Eye (tissue), 1 donor: ENCODE results near the gene TECTB.

Experiments
- DNase-seq: peaks from one replicate; pipeline ENCODE4 v3.0.0-alpha.2; 2015

Gene TECTB

DNA sequence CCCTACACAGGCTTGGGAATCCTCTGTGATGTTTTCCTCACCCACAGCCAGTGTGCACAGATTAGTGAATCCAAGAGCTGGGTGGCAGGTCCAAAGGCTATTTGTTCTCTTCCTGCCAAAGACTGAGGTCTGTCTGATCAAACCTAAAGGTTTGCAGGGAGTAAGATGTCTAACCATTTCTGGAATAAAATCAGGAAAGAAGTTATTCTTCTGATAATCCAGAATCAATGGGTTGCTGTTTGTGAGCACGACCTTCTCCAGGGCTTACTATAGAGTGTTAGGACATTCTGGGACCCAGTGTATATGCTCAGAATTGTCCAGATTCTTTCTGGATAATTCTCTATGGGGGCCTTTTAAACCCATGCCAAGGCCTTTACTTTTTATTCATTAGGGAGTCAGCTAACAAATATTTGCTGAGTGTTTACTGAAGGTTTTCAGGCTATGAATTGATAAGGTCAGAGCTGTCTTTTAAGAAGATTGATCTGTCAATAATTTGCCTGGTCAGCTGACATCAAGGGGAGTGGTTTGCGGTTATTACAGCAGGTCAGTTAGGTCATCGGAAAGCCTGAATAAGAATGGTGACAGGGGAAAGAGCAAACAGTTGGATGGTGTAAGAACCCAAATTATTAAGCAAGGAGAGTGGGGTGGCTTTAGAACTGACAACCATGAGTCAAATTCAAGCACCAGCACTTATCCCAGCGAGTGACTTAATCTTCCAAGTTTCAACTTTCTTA lies 7.5 kb upstream of the TECTB start:
- no peak for DNase-seq

DNA sequence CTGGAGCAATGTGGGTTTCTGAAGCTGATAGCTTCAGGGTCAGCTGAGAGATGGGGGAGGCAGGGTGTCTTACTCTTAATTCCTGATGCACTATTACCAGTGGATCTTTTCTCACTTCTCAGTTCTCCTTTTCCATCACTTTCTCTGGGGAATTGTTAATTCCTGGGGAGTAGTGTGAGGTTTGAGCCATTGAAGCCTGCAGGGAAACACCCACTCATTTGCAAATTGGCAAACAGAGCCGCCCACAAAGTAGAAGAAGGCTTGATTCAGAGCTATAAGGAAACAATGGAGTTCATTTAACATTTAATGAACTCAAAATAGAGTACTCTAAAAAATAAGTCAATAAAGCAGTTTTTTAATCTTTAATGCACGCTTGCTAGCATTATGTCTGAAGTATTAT lies 4.3 kb upstream of the TECTB start:
- no peak for DNase-seq

DNA sequence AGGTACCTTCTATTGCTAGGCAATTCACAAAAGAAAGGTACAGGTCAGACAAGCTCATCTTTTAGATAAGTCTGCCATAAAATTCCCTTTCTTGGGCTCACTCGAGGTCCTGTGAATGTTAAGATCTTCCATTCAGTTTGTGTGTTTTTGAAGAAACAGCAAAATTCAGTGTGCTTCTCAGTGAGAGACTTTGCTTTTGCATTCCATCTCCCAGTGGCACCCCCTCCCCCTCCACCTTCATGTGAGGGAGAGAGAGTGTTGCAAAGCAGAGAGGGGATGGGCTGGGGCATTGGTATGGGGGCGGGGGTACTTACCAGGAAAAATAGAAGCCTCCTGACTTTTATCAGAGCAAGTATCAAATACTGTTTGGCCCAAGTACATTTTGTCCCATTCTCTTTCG lies 3.8 kb upstream of the TECTB start:
- DNase-seq = no peak

DNA sequence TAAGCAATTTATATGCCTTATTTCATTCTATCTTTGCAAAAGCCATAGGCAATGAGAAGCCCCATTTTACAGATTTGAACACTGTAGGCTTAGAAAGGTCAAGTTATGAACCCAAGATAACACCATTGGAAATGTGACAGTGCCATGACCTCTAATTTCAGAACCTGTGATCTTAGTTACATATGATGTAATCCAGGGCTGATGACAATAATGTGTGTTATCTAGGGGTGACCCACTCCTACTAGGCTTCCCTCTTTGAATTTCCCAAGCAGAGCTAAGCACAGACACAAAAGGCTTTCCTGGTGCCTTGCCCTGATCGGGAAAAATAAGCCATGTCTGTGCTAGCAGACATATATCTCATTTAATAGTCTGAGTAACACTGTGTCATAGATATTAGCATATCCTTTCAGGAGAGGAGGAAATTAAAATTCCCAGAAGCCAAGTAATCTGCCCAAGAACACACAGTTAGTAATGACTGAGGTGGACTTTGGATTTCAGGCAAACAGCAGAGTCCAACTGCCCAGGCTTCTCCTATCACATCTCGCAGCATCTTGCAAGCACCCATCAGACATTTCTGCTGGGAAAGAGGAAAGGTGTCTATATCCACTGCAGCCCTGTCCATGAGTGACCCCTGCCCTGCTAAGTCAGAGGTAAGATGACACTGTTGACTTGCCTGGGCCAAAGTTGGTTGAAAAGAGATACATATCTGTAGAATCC lies 2.8 kb upstream of the TECTB start:
- no peak for DNase-seq

DNA sequence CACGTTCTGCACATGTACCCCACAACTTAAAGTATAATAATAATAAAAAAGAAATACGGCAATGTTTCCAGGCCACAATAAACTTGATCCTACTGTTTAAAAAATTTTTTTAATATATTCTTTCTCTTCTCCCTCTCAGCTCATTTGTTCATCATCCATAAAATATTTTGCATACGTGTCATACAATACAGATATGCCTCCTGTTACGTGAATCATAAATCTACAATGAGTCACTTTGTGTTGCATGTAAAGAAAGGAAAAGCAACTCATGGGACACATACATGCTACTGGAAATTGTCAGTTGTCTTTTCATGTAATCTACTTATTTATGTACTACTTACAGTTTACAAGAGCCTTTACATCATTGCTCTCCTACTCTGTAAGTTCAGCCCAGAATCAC lies 1.1 kb upstream of the TECTB start:
- DNase-seq = no peak

DNA sequence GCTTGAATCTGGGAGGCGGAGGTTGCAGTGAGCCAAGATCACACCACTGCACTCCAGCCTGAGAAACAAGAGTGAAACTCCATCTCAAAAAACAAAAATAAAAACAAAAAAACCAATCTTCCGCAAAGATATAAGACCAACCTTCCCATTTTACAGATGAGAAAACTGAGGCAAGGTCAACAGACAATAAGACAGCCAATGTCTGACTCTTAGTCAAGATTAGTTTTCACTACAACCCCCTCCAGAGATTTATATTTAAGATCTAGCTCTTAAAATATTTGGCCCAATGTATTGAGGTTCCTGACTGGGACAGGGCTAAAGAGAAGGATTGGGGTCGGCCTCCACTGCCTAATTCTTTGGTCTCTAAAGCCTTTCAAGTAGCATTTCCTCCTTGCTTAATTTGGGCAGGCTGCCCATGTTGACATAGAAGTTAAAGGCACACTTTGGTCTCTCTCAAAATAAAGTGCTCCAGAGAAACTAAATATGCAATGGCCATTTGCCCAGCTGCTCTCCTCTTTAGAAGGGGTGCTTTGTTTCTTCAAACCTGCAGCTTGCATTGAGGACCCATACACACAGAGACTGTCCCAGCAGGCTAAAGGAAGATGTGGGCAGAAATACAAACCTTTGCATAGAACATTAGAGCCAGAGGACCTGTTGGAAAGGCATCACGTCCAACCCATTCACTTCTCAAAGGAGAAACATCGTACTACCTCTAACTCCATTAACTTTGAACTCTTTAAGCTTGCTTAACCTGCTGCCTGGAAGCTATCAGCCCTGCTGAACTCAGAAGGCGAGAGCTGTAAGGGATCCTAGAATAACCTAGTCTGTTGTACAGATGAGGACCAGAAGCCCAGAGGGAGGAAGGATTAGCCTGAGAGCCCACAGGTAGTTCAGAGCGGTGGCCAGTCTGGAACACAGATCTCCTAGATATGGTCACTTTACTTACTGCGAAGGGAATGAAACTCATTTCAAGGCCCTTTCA lies 3.9 kb downstream of the TECTB start:
- no peak for DNase-seq

DNA sequence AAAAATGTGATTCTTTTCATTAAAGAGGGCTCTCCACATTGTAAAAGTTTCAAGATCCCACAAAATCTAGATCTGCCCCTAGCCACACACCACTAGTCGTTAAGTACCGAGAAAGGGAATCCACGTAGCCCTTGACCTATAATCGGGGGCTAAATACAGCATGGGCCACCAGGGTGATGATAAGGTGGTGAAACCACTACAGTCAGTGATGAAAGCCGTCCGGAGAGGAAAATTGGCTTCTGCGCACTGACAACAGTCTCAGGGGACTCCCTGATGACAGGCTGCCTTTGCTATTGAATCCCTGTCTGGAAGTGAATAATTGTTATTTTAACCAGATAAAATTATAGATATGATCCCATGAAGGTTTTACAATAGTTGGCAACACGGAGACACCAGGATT lies 4.6 kb downstream of the TECTB start:
- DNase-seq = peak; percentile 33

DNA sequence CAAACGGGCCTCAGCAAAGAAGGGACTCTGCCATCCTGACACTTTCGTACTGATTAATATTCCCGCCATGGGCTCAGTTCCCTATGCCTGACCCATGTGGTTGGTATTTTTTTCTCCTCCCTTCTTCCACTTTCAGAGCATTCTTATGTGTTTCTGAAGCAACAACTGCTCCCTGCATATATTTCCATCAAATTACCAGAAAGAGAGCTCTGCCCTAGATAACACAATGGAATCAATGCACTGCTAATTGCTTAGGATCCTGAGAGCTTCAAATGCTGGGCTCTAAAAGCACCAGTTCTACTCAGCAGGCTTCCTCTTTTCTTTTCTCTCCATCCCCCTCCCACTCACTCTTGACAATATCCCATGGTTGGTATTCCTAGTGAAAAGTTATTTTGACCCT lies 5.3 kb downstream of the TECTB start:
- peak; percentile 64 for DNase-seq

DNA sequence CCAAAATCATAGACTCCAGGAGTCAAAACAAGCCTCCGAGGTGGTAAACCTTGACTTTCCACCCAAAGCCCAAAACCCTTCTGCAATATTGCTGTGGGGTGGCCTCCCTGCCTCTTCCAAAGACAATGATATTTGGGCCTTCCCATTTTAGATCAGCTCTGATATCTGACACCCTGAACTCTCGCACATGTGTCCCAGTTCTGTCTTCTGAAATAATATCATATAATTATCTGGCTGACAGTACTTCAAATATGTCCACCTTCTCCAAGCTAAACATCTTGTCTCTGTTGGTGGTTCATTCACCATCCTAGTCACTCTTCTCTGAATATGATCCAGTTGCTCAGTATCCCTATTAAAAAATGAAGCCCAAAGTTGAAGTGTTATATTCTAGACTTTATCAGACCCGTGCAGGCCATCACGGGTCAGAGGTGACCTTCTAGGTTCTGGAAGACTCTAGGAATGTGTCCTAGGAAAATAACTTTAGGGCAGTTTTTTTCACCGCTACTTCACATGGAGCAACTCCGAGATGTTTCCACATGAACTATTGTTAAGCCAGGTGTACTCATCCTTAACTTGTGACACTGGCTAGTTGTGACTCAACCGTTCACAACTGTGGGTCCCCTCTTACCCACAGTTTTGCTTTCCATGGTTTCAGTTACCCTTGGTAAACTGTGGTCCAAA lies 6.3 kb downstream of the TECTB start:
- no peak for DNase-seq

DNA sequence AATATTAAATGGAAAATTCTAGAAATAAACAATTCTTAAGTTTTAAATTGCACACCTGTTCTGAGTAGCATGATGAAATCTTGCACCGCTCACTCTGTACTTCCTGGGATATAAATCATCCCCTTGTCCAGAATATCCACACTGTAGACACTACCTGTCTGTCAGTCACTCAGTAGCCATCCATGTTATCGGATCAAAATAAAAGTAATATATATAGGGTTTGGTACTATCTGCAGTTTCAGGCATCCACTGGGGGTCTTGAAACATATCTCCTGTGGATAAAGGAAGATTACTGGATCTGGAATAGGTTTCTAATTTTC lies 6.8 kb downstream of the TECTB start:
- DNase-seq = no peak

DNA sequence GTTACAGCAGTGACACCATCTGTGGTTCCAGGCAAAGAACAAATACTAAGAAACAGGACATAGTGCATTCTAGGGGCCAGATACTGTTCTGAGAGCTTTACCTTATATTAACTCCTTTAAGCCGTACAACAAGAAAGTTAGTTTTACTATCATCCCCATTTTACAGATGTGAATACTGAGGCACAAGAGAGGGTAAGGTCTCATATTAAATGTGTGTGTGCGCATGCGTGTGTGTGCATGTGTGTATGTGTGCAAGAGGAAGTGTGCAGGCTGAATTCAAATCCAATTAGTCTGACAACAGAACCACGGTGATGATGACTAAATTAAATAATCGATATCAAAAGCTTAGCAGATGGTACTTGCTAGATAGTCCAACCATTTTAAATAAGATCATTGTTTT lies 11.0 kb downstream of the TECTB start:
- no peak for DNase-seq

DNA sequence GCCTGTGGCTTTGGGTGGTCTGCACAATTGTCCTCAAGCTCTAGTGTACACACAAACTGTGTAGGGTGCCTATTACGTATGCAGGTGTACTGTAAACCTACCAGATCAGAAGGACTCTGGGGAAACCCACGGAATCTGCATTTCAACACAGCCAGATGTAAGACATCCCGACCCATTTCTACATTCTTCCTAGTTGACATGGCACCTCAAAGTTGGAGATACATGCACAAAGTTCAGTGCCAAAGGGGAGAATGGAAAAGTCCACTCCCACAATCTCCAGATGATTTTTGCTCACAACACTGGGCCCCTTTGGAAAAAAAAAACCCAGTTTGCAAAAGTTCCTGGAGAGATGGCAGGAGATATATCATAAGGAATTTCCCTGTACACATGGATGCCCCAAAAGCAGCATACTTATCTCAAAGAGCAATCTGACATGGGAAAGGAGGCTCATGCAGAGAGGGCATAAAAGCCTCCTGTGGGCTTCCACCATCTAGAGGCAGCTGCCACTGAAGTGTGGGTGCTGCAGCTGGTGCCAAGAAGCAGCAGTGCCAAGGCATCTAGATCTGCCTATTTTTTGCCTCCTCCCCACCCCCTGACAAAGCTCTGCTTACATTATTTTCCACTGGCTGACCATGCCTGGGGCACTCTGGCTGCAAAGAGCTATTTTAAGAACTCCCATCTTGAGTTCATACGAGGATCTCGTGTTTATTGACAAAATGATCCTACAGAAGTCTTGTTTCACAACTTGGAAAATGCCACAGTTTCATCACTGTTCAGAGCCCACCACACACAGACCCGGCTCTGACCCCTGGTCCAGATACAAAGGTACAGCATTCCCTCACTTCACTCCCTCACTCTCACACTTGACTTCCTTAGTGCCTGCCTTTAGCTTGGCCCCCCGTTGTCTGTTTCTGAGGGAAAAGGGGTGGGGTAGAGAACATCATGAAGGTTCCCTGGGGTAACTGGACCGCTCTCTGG lies 12.9 kb downstream of the TECTB start:
- DNase-seq = no peak

DNA sequence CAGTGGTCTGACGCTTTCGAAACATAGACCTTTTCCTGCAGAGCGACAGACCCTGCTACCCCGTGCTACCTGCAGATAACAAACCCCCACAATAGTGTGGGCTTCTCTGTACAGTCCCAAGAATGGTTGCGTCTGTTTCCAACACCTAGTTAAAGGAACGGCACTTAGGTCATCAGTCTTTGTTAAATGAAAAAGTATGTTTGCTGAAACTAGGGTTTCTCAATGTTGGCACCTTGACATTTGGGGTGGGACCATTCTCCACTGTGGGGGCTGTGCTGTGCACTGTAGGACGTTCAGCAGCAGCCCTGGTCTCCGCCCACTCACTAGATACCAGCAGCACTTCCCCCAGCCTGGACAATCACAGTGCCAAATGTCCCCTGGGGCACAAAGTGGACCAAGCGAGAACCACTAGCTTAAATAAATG lies 13.7 kb downstream of the TECTB start:
- DNase-seq = no peak

DNA sequence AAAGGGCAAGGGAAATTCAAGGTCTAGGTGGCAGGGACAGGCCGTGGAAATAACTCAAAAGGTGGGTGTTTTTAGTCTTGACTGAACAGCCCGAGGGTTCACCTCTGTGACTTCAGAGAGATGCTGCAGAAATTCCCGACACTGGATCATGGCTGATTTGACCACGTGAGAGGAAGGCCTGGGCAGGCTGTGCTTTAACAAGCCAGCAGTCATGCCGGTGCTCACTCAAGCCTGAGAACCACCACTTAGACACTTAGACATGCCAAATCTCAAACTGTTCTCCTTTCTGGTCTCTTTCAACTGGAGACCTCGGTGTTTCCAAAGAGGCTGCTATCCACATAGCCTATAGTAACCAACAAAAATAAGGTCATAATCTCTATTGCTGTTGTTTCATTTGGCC lies 15.4 kb downstream of the TECTB start:
- peak; percentile 62 for DNase-seq

DNA sequence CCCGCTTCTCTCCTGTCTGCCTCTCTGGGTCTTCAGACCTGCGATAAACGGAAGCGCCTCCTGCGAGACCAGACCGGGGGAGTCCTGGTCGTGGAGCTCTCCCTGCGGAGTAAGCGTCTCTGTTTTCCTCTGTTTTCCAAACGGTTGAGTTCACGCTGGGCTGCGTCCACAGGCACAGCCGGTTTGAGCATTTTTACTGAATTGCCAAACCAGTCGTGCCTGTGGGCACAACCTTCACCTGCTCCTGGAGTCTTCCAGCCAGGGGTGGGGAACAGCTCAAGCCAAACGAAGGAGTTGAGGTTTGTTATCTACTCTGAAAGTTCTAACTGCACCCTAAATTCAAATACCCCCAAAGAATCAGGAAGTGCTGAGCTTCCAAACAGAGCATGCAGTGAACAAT lies 16.3 kb downstream of the TECTB start:
- no peak for DNase-seq

DNA sequence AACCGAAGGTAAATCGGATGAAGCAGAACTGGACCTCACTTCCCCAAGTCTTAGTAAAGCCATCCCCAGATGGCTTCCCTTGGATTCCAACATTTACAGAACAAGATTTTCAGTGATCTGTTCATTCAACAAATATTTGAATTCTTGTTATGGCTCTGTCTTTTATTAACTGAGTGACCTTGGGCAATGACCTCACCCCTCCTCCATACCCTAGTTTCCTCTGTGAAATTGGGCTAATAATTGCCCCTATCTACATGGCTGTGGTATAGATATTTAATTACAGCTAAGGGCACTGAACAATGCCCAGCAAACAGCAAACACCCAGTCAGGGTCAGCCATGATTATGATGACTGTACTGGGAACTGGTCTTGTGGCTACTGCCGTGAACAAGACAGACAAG lies 19.1 kb downstream of the TECTB start:
- no peak for DNase-seq

DNA sequence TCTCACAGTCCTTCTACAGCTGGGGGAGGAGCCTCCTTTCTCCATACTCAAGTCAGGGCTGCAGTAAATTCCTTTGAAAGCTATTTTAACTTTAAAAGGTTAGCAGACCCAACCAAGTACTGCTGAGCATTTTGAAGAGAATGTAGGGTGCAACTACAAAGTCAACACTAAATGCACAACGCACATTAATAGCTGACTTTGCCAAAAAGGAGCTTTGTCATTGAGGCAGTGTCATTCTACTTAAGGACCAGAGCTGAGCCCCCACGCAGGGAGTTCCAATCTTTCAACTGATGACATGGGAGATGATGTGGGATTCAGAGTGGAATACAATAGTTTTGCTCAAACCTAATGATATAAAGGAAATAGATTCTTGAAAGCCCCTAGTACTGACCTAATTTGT lies 20.3 kb downstream of the TECTB start:
- DNase-seq = no peak

DNA sequence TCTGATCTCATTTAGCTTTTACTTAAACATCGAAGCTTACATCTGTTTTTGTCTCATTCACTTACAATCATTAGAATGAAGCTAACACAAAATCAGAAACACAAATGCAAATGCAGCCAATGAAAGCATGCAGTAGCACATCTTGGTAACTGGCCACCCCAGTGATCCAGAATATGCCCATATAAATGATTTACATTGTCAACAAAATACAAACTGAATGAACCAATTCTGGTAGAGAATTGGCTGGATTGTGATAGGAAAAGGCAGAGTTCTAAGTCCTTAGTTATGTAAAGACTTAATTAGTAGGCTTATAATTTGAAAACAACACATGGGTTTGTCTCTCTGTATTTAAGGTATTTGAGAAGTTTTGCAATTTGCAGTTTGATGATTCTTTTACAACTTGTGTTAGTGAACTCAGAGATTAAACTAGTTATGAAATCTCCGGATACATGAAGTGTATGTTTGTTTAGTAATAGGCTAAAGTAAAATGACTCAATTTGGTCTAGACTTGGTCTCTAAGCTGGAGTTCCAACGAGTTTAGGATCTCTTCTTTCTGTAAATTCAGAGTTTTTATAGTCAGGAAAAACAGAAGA lies 21.2 kb downstream of the TECTB start:
- DNase-seq = no peak

DNA sequence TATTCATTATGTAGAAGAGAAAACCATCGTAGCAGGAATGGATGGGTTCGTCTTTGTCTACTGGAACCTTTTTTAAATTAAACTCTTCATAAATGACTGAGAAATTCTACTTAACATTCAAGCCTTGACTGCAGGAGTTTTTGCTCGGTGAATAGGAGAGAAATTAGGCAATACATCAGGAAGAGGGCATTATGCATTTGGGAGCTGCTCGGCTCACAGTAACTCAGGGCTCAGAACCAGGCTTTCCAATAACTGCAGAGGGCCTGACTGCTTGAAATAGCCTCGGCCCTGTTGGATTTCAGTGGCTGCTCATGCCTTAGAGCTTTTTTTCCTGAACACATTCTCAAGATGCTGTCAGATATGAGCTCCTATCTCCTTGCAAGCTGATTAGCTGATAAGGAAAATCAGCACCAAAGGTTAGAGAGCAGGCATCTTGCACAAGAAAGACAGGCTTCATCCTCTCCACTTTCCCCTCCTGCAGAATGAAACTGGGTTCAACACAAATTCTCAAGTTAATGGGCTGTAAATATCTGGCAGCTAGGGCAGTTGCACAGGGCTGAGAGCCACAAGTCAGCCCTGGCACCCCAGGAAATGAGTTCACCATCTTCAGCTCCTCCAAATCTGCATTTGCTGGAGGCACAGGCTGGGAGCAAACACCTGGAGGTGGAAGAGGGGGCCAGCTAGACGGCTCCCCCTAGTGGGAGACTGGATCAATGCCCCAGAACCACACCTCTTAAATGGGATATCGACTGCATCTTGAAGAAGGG lies 24.3 kb downstream of the TECTB start:
- peak; percentile 33 for DNase-seq

DNA sequence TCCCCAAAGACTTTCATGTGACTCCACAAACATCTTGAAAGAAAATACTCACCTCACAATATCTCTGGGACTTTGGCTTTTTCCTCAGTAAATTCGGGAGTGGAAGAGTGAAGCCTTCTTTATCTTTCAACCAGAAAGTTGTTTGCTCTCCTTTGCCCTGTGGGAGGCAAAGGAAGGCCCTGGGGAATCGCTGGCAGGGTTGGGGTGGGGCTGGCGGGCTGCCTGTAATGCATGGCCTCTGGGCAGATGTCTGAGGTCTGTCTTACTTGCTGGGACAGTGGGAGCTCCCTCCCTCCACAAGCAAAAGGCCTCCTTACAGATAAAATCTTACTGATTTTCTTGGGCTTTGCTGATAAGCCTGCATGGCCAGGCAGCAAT lies 24.9 kb downstream of the TECTB start:
- DNase-seq = no peak

DNA sequence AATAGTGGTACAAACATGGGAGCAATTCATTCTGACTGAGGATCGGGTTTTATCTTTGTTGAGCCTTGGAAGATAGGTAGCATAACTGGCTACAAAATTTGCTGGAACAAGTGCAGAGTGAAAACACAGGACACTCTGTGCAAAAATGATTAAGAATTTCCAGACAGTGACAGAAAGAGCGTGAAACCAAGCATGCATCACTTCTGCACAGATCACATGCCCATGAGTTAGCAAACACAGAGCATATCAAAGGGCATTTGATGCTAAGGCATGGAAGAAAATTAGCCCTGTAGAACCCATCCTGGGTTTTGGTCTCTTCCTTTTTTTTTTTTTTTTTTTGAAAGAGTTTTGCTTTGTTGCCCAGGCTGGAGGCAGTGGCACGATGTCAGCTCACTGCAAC lies 28.3 kb downstream of the TECTB start:
- no peak for DNase-seq
